CD4-positive, alpha-beta memory T cell (primary cell): ENCODE results near the gene SKAP2. TPM values are rescaled to one million over a fixed set of nuclear protein-coding genes. Genes with fewer than 3 reads are reported as not detected.
A peak's percentile ranks its signal among the peaks of the same experiment; 100 is the strongest.

Experiments used
- CTCF ChIA-PET: fragments of 350-600 bp; sonication (Branson Sonifier 250); formaldehyde crosslinking; loops from one replicate; lab custom pipeline; 2021; ENCODE audit warnings: inconsistent platforms; ENCODE audit not compliant: partially characterized antibody; lab: Charles Lee
- POLR2A ChIA-PET: fragments of 350-600 bp; sonication (Branson Sonifier 250); formaldehyde crosslinking; loops from one replicate; lab custom pipeline; 2021; ENCODE audit not compliant: partially characterized antibody; lab: Charles Lee
- DNase-seq, 5 donors: peaks; one replicate each; pipeline versions ENCODE4 v3.0.0 to v3.0.0-alpha.2; 2020 to 2022; ENCODE audit warnings: mixed read lengths in 1 of 5
- H3K27ac ChIP-seq: one replicate; pipeline ENCODE4 v1.7.0; 2013; ENCODE audit warnings: low read depth, low read length
- H3K27me3 ChIP-seq: 2 replicates; pipeline ENCODE4 v1.7.0; 2013; ENCODE audit warnings: mild to moderate bottlenecking, low read length, moderate library complexity; ENCODE audit not compliant: insufficient read depth
- H3K36me3 ChIP-seq: 2 replicates; pipeline ENCODE4 v1.7.0; 2013; ENCODE audit warnings: mild to moderate bottlenecking, low read length, moderate library complexity; ENCODE audit not compliant: insufficient read depth
- H3K4me1 ChIP-seq: 2 replicates; pipeline ENCODE4 v1.7.0; 2013; ENCODE audit warnings: mild to moderate bottlenecking, low read length, moderate library complexity; ENCODE audit not compliant: insufficient read depth
- H3K4me3 ChIP-seq, 2 donors: one replicate each; pipeline ENCODE4 v1.7.0; 2013; ENCODE audit warnings: low read length in 2 of 2, mild to moderate bottlenecking in 1 of 2
- H3K9me3 ChIP-seq, 2 donors: one replicate each; pipeline ENCODE4 v1.7.0; 2013; ENCODE audit warnings: low read length in 2 of 2, control low read depth in 1 of 2; ENCODE audit not compliant: control insufficient read depth in 1 of 2
- H3K27ac Mint-ChIP-seq, 7 donors: one replicate each; pipeline ENCODE4 v1.8.0; 2020 to 2021; ENCODE audit warnings: mixed read lengths in 7 of 7, mild to moderate bottlenecking in 6 of 7, inconsistent platforms in 3 of 7, moderate library complexity in 3 of 7
- H3K27me3 Mint-ChIP-seq, 2 donors: one replicate each; pipeline ENCODE4 v1.8.0; 2020 to 2021; ENCODE audit warnings: mixed read lengths in 2 of 2
- H3K36me3 Mint-ChIP-seq, 2 donors: one replicate each; pipeline ENCODE4 v1.8.0; 2020 to 2021; ENCODE audit warnings: mixed read lengths in 2 of 2, inconsistent platforms in 1 of 2, mild to moderate bottlenecking in 1 of 2
- H3K4me1 Mint-ChIP-seq, 4 donors: one replicate each; pipeline ENCODE4 v1.8.0; 2020 to 2021; ENCODE audit warnings: mixed read lengths in 4 of 4, mild to moderate bottlenecking in 1 of 4
- H3K4me3 Mint-ChIP-seq, 8 donors: one replicate each; pipeline ENCODE4 v1.8.0; 2020 to 2021; ENCODE audit warnings: mixed read lengths in 8 of 8, mild to moderate bottlenecking in 7 of 8, moderate library complexity in 6 of 8, inconsistent platforms in 3 of 8
- H3K9me3 Mint-ChIP-seq, 8 donors: one replicate each; pipeline ENCODE4 v1.8.0; 2020 to 2021; ENCODE audit warnings: mixed read lengths in 8 of 8, mild to moderate bottlenecking in 5 of 8, inconsistent platforms in 3 of 8, moderate library complexity in 1 of 8
- intact Hi-C: fragments of 100-400 bp; cut with micrococcal nuclease; formaldehyde crosslinking; loops from one replicate; pipeline ENCODE4 v1.15.1; 2023
- polyA plus RNA-seq, 2 donors: library from polyadenylated mRNA; unstranded; fragments of 300-500 nt; fragmentation: Illumina TruSeq; gene quantifications; one replicate each; pipeline ENCODE4 v1.2.3, GENCODE V29; 2021
- total RNA-seq, 2 experiments: library from RNA; stranded (reverse); gene quantifications; one replicate each; pipeline ENCODE4 v1.2.3, GENCODE V29; 2021

SKAP2 gene
- total and polyA plus RNA-seq, 4 experiments from 2014 or later, result 6.8 to 25.6 (median 11.3) TPM

- no peak for DNase-seq
- Histone ChIP-seq H3K36me3 (no peaks in the 10 kb centered on the region), H3K27ac (no peak overlapping the region), H3K9me3 (no peaks in the 10 kb centered on the region), H3K4me1 (no peaks in the 10 kb centered on the region), H3K4me3 (no peak overlapping the region), H3K27me3 (no peaks in the 10 kb centered on the region)
- peaks cover 0 to 12% of the 10 kb centered on the region in 2 donors for H3K36me3 Mint-ChIP-seq
- ChIA-PET POLR2A (interaction anchor here (0.6 kb wide), 1 partner anchor 376 kb away, joined by 3 read pairs; the partner anchor contains the start of gene HOXA7), CTCF (no interaction called here)
- no peak overlapping the region for H3K4me3 Mint-ChIP-seq
- H3K27ac Mint-ChIP-seq, result no peak overlapping the region
- H3K9me3 Mint-ChIP-seq, result no peaks in the 10 kb centered on the region
- intact Hi-C loops, result no loop called here
- no peaks in the 10 kb centered on the region for H3K27me3 Mint-ChIP-seq
- no peaks in the 10 kb centered on the region for H3K4me1 Mint-ChIP-seq
These were observed 84.3 kb downstream of the SKAP2 start for GRCh38 chr7:26779978-26780595.

GRCh38 chr7:26777385-26777784 is 87.0 kb downstream of the SKAP2 start:
- no peaks in the 10 kb centered on the region for H3K4me1 ChIP-seq
- Mint-ChIP-seq H3K4me3 (no peak overlapping the region), H3K9me3 (peaks cover 0 to 3% (median 0%) of the 10 kb centered on the region in 8 donors), H3K27me3 (no peaks in the 10 kb centered on the region), H3K36me3 (peaks cover 0 to 8% of the 10 kb centered on the region in 2 donors), H3K4me1 (no peaks in the 10 kb centered on the region), H3K27ac (no peak overlapping the region)
- POLR2A ChIA-PET, result no interaction called here
- intact Hi-C loops, result no loop called here
- H3K27me3 ChIP-seq, result no peaks in the 10 kb centered on the region
- CTCF ChIA-PET, result no interaction called here
- no peaks in the 10 kb centered on the region for H3K9me3 ChIP-seq
- H3K36me3 ChIP-seq, result no peaks in the 10 kb centered on the region
- no peak for DNase-seq
- H3K4me3 ChIP-seq, result no peak overlapping the region
- no peak overlapping the region for H3K27ac ChIP-seq

- Histone ChIP-seq H3K27me3 (no peaks in the 10 kb centered on the region), H3K4me1 (no peaks in the 10 kb centered on the region), H3K27ac (no peak overlapping the region), H3K36me3 (no peaks in the 10 kb centered on the region), H3K9me3 (no peaks in the 10 kb centered on the region), H3K4me3 (no peak overlapping the region)
- no peak for DNase-seq
- Mint-ChIP-seq H3K27ac (no peak overlapping the region), H3K4me3 (no peak overlapping the region), H3K9me3 (peaks cover 0 to 7% (median 2%) of the 10 kb centered on the region in 8 donors), H3K36me3 (no peaks in the 10 kb centered on the region), H3K4me1 (no peaks in the 10 kb centered on the region), H3K27me3 (no peaks in the 10 kb centered on the region)
- intact Hi-C loops, result no loop called here
- POLR2A ChIA-PET, result no interaction called here
- CTCF ChIA-PET, result no interaction called here
These were observed 103.9 kb downstream of the SKAP2 start for GRCh38 chr7:26760501-26760900.

DNA sequence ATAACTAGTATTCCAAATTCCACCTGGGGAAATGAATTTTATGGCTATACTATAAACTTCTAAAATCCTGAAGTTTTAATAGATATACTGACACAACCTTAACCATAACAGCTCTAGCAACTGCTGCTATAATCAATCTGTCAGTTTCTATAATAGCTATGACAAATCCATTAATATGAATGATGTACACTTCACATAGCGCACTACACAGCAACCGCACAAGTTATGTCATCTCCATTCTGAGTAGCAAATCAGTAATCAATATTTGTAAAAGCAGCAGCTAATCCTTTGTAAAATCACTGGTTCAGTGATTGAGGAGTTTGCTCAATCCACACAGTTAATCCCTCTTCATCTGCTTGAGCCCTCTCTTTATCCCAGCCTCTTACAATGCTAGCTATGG is 105.3 kb downstream of the SKAP2 start:
- POLR2A ChIA-PET, result no interaction called here
- DNase-seq, result no peak
- no peak overlapping the region for H3K27ac Mint-ChIP-seq

GRCh38 chr7:26743205-26743604 is 121.2 kb downstream of the SKAP2 start:
- H3K36me3 ChIP-seq, result no peaks in the 10 kb centered on the region

More for the DNA sequence above, 105.3 kb downstream of the SKAP2 start:
- Histone ChIP-seq H3K9me3 (no peaks in the 10 kb centered on the region), H3K4me1 (no peaks in the 10 kb centered on the region), H3K27me3 (no peaks in the 10 kb centered on the region), H3K36me3 (no peaks in the 10 kb centered on the region), H3K4me3 (no peak overlapping the region), H3K27ac (no peak overlapping the region)
- no peaks in the 10 kb centered on the region for H3K36me3 Mint-ChIP-seq
- H3K4me1 Mint-ChIP-seq, result no peaks in the 10 kb centered on the region
- H3K27me3 Mint-ChIP-seq, result no peaks in the 10 kb centered on the region
- no peak overlapping the region for H3K4me3 Mint-ChIP-seq
- CTCF ChIA-PET, result no interaction called here
- H3K9me3 Mint-ChIP-seq, result peaks cover 0 to 5% (median 2%) of the 10 kb centered on the region in 8 donors
- intact Hi-C loops, result no loop called here

DNA sequence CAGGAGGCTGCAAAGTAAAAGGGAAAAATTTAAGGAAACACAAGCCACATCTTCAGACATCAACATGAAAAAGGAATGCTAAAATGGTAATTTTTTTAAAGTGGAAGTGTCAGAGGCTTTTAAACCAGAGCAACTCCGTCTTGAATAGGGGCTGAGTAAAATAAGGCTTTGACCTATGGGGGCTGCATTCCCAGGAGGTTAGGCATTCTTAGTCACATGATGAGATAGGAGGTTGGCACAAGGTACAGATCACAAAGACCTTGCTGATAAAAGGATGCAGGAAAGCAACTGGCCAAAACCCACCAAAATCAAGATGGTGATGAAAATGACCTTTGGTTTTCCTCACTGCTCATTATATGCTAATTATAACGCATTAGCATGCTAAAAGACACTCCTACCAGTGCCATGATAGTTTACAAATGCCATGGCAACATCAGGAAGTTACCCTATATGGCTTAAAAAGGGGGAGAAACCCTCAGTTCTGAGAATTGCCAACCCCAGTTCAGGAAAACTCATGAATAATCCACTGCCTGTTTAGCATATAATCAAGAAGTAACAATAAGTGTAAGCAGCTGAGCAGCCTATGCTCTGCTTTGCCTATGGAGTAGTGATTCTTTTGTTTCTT is 128.3 kb downstream of the SKAP2 start:
- Histone ChIP-seq H3K4me3 (no peak overlapping the region), H3K27ac (no peak overlapping the region), H3K9me3 (no peaks in the 10 kb centered on the region), H3K36me3 (no peaks in the 10 kb centered on the region), H3K4me1 (no peaks in the 10 kb centered on the region), H3K27me3 (no peaks in the 10 kb centered on the region)
- H3K27me3 Mint-ChIP-seq, result no peaks in the 10 kb centered on the region
- intact Hi-C loops, result no loop called here
- peak overlapping the region in 1 of 7 donors; percentile 14 for H3K27ac Mint-ChIP-seq
- H3K9me3 Mint-ChIP-seq, result peaks cover 0 to 2% (median 0%) of the 10 kb centered on the region in 8 donors
- POLR2A ChIA-PET, result no interaction called here
- peaks cover 0 to 12% of the 10 kb centered on the region in 2 donors for H3K36me3 Mint-ChIP-seq
- no peaks in the 10 kb centered on the region for H3K4me1 Mint-ChIP-seq
- CTCF ChIA-PET, result no interaction called here
- H3K4me3 Mint-ChIP-seq, result no peak overlapping the region
- DNase-seq, result no peak

More at GRCh38 chr7:26743205-26743604, 121.2 kb downstream of the SKAP2 start:
- Histone ChIP-seq H3K27me3 (no peaks in the 10 kb centered on the region), H3K4me3 (no peak overlapping the region), H3K27ac (no peak overlapping the region), H3K4me1 (no peaks in the 10 kb centered on the region), H3K9me3 (no peaks in the 10 kb centered on the region)
- POLR2A ChIA-PET, result no interaction called here
- Mint-ChIP-seq H3K27ac (no peak overlapping the region), H3K4me1 (no peaks in the 10 kb centered on the region), H3K4me3 (no peak overlapping the region), H3K36me3 (peaks cover 0 to 3% of the 10 kb centered on the region in 2 donors), H3K27me3 (no peaks in the 10 kb centered on the region), H3K9me3 (no peaks in the 10 kb centered on the region)
- CTCF ChIA-PET, result no interaction called here
- intact Hi-C loops, result no loop called here
- DNase-seq, result no peak

- H3K27ac Mint-ChIP-seq, result no peak overlapping the region
- ChIA-PET POLR2A (no interaction called here), CTCF (no interaction called here)
- Histone ChIP-seq H3K27ac (no peak overlapping the region), H3K4me1 (no peaks in the 10 kb centered on the region), H3K4me3 (no peak overlapping the region), H3K9me3 (no peaks in the 10 kb centered on the region), H3K27me3 (no peaks in the 10 kb centered on the region), H3K36me3 (no peaks in the 10 kb centered on the region)
- no peak overlapping the region for H3K4me3 Mint-ChIP-seq
- no peaks in the 10 kb centered on the region for H3K36me3 Mint-ChIP-seq
- no peaks in the 10 kb centered on the region for H3K4me1 Mint-ChIP-seq
- peaks cover 0 to under 1% (median 0%) of the 10 kb centered on the region in 8 donors for H3K9me3 Mint-ChIP-seq
- intact Hi-C loops, result no loop called here
- no peaks in the 10 kb centered on the region for H3K27me3 Mint-ChIP-seq
- DNase-seq, result no peak
These were observed 135.1 kb downstream of the SKAP2 start for GRCh38 chr7:26729150-26729775.
